ENCODE data around the gene KLHL4.

- TF ChIP-seq SIN3A (IDR thresholded peaks at IDR 0.05; ENCODE audit: borderline replicate concordance, insufficient read depth, low read length) (no peak), REST (IDR thresholded peaks at IDR 0.05; ENCODE audit: insufficient read depth in 1 of 2, low read depth in 2 of 2, low read length in 2 of 2) (no peak), TAF1 (IDR thresholded peaks at IDR 0.05; ENCODE audit: borderline replicate concordance, insufficient read depth, low read length) (no peak)
Measured at GRCh38 chrX:87679849-87680248, 162.2 kb downstream of the KLHL4 start.

Measured in PFSK-1 (cell line).